MM.1S (cell line): ENCODE measurements around the gene PHLDB2.

Experiments
- EZH2 ChIP-seq: fragments of 300-600 bp; sonication (generic); optimal IDR thresholded peaks from 2 replicates; pipeline ENCODE3; 2017; ENCODE audit warnings: low read depth, mild to moderate bottlenecking, antibody characterized with exemption, low read length, mixed read lengths
- EZH2phosphoT487 ChIP-seq: fragments of 300-600 bp; sonication (generic); IDR thresholded peaks from 2 replicates; pipeline ENCODE4 v1.6.1; 2018; ENCODE audit warnings: antibody characterized with exemption, low read length
- TF ChIP-seq, protein P1 (sequence below): fragments of 300-600 bp; sonication (generic); IDR thresholded peaks from 2 replicates; pipeline ENCODE4 v1.5.1; 2016; ENCODE audit warnings: antibody characterized with exemption, low read length, mixed read lengths

DNA sequence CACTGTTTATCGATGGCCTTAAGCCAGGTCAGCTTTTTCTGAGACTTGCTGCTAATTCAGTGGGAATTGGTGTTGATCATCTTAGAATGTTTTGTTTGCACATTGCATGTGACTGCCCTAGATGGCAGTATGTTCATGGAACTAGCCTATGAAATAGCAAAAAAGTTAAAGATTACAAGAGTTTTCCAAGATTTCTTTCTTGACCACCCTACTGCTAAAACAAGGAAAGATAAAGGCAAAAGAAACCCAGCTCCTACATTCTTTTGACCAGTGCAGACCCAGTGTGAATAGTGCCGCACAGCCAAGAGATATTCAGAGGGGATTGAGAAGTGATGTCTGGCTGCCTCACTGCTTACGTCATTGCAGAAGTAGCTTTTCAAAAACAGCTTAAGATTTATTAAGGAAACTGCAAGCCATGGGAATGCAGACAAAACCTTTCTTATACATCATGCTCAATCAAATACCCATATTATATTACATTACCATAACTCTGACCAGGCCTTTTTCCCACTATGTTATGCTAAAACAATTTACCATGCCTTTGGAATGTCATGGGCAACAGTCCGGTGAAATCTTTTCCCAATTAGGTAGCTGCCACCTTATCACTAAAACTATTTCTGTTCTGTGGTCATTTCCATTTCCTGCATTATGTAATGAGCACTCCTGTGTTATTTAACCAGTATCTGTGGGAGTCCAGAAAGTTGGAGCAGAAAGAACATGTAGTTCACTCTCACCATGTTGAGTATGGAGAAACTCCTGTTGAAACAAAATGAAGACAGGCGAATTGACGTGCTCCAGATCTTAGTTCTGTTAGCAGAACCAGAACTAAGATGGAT lies 6.0 kb downstream of the PHLDB2 start:
- TF ChIP-seq, protein P1, sequence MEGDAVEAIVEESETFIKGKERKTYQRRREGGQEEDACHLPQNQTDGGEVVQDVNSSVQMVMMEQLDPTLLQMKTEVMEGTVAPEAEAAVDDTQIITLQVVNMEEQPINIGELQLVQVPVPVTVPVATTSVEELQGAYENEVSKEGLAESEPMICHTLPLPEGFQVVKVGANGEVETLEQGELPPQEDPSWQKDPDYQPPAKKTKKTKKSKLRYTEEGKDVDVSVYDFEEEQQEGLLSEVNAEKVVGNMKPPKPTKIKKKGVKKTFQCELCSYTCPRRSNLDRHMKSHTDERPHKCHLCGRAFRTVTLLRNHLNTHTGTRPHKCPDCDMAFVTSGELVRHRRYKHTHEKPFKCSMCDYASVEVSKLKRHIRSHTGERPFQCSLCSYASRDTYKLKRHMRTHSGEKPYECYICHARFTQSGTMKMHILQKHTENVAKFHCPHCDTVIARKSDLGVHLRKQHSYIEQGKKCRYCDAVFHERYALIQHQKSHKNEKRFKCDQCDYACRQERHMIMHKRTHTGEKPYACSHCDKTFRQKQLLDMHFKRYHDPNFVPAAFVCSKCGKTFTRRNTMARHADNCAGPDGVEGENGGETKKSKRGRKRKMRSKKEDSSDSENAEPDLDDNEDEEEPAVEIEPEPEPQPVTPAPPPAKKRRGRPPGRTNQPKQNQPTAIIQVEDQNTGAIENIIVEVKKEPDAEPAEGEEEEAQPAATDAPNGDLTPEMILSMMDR, result peak; percentile 17; the same call in 1 of the 2 replicates
- TF ChIP-seq EZH2, result no peak
- TF ChIP-seq EZH2phosphoT487, result no peak
